ENCODE measurements around the gene RIPK1. TPM values are rescaled to one million over a fixed set of nuclear protein-coding genes. Genes with fewer than 3 reads are reported as not detected.
A peak's percentile ranks its signal among the peaks of the same experiment; 100 is the strongest.
"Not testable (repeated sequence)": the region's sequence is repeated elsewhere in the genome, so short reads cannot be mapped to it uniquely, and the experiment has no call there.

The RIPK1 gene
- total RNA-seq, 2 donors from 2014 or later: 23.5 to 30.6 TPM

- TF ChIP-seq, protein P1, sequence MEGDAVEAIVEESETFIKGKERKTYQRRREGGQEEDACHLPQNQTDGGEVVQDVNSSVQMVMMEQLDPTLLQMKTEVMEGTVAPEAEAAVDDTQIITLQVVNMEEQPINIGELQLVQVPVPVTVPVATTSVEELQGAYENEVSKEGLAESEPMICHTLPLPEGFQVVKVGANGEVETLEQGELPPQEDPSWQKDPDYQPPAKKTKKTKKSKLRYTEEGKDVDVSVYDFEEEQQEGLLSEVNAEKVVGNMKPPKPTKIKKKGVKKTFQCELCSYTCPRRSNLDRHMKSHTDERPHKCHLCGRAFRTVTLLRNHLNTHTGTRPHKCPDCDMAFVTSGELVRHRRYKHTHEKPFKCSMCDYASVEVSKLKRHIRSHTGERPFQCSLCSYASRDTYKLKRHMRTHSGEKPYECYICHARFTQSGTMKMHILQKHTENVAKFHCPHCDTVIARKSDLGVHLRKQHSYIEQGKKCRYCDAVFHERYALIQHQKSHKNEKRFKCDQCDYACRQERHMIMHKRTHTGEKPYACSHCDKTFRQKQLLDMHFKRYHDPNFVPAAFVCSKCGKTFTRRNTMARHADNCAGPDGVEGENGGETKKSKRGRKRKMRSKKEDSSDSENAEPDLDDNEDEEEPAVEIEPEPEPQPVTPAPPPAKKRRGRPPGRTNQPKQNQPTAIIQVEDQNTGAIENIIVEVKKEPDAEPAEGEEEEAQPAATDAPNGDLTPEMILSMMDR (IDR thresholded peaks at IDR 0.05): no peak
- intact Hi-C loops (cut with DNase I): no loop called here
- no peaks in the 10 kb centered on the region for H3K4me1 ChIP-seq
- no peaks in the 10 kb centered on the region for H3K36me3 ChIP-seq
- no peaks in the 10 kb centered on the region for H3K9me3 ChIP-seq
- H3K4me3 ChIP-seq: no peak overlapping the region
- DNase-seq: peak; percentile 4
- no peaks in the 10 kb centered on the region for H3K27me3 ChIP-seq
- H3K27ac ChIP-seq: no peak overlapping the region
- H3K9ac ChIP-seq (ENCODE audit: low read depth in 2 of 2, low read length in 2 of 2): no peak overlapping the region
Measured at GRCh38 chr6:3061501-3061941, 6.8 kb upstream of the RIPK1 start.

DNA sequence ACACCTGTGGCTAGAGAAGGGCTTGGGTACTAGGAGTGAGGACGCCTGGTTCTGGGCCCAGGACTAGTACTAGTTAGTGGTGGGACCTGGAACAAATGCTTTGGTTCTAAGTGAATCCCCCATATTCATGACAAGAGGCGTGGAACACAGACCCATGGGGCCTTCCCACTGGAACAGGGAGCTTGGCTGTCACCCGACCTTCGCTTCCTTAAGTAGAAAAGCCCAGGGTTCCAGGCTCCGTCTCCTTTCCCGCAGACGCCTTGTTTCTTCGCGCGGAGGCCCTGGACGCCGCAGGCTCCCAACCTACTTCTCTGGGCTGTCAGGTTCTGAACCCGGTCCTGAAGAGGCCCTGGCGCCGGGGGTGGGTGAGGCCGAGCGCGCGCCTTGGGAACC lies 5.0 kb upstream of the RIPK1 start:
- intact Hi-C loops (cut with DNase I); DNase-seq: not testable (repeated sequence)

GRCh38 chr6:3063733-3064700 lies 4.3 kb upstream of the RIPK1 start:
- Histone ChIP-seq H3K9ac (ENCODE audit: low read depth in 2 of 2, low read length in 2 of 2) (peak overlapping the region; percentile 76 to 85), H3K27me3 (no peaks in the 10 kb centered on the region), H3K27ac (peak overlapping the region; percentile 96), H3K36me3 (no peaks in the 10 kb centered on the region), H3K9me3 (no peaks in the 10 kb centered on the region), H3K4me1 (peaks cover 4% of the 10 kb centered on the region), H3K4me3 (peak overlapping the region; percentile 76)
- intact Hi-C loops (cut with DNase I): no loop called here
- peak; percentile 100 for DNase-seq
- TF ChIP-seq, protein P1 (IDR thresholded peaks at IDR 0.05): no peak

More for the DNA sequence above, 5.0 kb upstream of the RIPK1 start:
- H3K9ac ChIP-seq (ENCODE audit: low read depth in 2 of 2, low read length in 2 of 2): peak overlapping the region in 1 of 2 donors; percentile 40
- H3K27ac ChIP-seq: peak overlapping the region; percentile 96
- not testable (repeated sequence) for H3K9me3 ChIP-seq, H3K27me3 ChIP-seq, H3K36me3 ChIP-seq, H3K4me1 ChIP-seq
- peak overlapping the region; percentile 76 for H3K4me3 ChIP-seq

DNA sequence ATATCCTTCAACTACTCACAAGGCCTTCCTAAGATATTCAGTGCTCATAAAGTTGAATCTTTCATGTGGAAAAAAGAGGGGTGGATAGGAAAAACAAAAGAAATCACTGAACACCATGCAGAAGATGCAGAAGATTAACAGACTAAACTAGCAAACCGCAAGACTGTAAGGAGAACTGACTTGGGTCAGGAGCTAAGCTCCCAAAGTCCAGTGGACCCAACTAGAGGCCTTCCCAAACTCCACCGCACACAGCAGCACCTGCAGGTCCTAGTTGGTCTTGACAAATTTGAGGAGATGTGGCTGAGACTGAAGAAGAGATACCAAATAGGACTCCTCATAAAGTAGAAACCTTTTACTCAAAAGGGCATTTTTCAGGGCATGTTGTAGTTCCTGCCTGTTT lies 3.3 kb downstream of the RIPK1 start:
- no peak overlapping the region for H3K27ac ChIP-seq
- intact Hi-C loops (cut with DNase I): no loop called here
- no peak overlapping the region for H3K4me3 ChIP-seq
- no peak for DNase-seq
- TF ChIP-seq, protein P1 (IDR thresholded peaks at IDR 0.05): no peak
- H3K4me1 ChIP-seq: peaks cover 10% of the 10 kb centered on the region
- no peaks in the 10 kb centered on the region for H3K27me3 ChIP-seq
- H3K9me3 ChIP-seq: no peaks in the 10 kb centered on the region
- H3K9ac ChIP-seq (ENCODE audit: low read depth in 2 of 2, low read length in 2 of 2): no peak overlapping the region
- no peaks in the 10 kb centered on the region for H3K36me3 ChIP-seq

- Histone ChIP-seq H3K4me3 (no peak overlapping the region), H3K9me3 (no peaks in the 10 kb centered on the region), H3K9ac (ENCODE audit: low read depth in 2 of 2, low read length in 2 of 2) (no peak overlapping the region), H3K4me1 (peaks cover 6% of the 10 kb centered on the region), H3K27ac (no peak overlapping the region), H3K27me3 (no peaks in the 10 kb centered on the region), H3K36me3 (peaks cover 1% of the 10 kb centered on the region)
- TF ChIP-seq, protein P1 (IDR thresholded peaks at IDR 0.05): no peak
- no peak for DNase-seq
- intact Hi-C loops (cut with DNase I): no loop called here
Measured at GRCh38 chr6:3072798-3073197, 4.5 kb downstream of the RIPK1 start.

GRCh38 chr6:3073382-3073781 lies 5.1 kb downstream of the RIPK1 start:
- peaks cover 6% of the 10 kb centered on the region for H3K36me3 ChIP-seq
- H3K4me3 ChIP-seq: no peak overlapping the region
- no peaks in the 10 kb centered on the region for H3K9me3 ChIP-seq
- peaks cover 6% of the 10 kb centered on the region for H3K4me1 ChIP-seq
- H3K27me3 ChIP-seq: no peaks in the 10 kb centered on the region
- DNase-seq: no peak
- H3K9ac ChIP-seq (ENCODE audit: low read depth in 2 of 2, low read length in 2 of 2): no peak overlapping the region
- TF ChIP-seq, protein P1 (IDR thresholded peaks at IDR 0.05): no peak
- no peak overlapping the region for H3K27ac ChIP-seq
- intact Hi-C loops (cut with DNase I): no loop called here
